ENCODE data around the gene RUFY4. TPM values are rescaled to one million over a fixed set of nuclear protein-coding genes. Genes with fewer than 3 reads are reported as not detected.

The RUFY4 gene
- total RNA-seq, 1 donor from 2014 or later = not detected

DNA sequence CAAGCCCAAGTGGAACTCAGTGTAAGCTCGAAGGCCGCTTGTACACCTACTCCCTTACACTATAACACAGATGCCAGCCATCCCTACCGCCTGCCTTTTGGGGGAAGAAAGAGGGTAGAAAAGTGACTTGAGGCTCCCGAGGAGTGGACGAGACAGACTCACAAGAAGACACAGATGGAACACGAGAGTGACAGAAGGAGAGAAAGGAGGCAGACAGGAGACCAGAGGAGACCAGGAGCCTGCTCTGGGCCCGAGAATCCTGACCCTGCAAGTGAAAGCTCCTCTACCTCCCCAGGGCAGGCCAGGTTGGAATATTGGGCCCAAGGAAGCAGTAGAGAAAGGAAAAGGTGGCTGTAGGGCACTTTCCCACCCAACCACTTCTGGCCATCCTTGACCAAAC lies 42.8 kb upstream of the RUFY4 start:
- no peak overlapping the region for H3K4me3 Mint-ChIP-seq (ENCODE audit: unreplicated experiment)
- H3K9me3 Mint-ChIP-seq (ENCODE audit: unreplicated experiment) = no peaks in the 10 kb centered on the region
- DNase-seq (ENCODE audit: extremely low spot score, unreplicated experiment) = peak; percentile 64
- no peak overlapping the region for H3K27ac Mint-ChIP-seq (ENCODE audit: unreplicated experiment)
- TF ChIP-seq, protein P1, sequence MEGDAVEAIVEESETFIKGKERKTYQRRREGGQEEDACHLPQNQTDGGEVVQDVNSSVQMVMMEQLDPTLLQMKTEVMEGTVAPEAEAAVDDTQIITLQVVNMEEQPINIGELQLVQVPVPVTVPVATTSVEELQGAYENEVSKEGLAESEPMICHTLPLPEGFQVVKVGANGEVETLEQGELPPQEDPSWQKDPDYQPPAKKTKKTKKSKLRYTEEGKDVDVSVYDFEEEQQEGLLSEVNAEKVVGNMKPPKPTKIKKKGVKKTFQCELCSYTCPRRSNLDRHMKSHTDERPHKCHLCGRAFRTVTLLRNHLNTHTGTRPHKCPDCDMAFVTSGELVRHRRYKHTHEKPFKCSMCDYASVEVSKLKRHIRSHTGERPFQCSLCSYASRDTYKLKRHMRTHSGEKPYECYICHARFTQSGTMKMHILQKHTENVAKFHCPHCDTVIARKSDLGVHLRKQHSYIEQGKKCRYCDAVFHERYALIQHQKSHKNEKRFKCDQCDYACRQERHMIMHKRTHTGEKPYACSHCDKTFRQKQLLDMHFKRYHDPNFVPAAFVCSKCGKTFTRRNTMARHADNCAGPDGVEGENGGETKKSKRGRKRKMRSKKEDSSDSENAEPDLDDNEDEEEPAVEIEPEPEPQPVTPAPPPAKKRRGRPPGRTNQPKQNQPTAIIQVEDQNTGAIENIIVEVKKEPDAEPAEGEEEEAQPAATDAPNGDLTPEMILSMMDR (IDR thresholded peaks at IDR 0.05) = no peak
- H3K4me1 Mint-ChIP-seq (ENCODE audit: unreplicated experiment) = peaks cover 7% of the 10 kb centered on the region
- no peaks in the 10 kb centered on the region for H3K36me3 Mint-ChIP-seq (ENCODE audit: unreplicated experiment)
- H3K27me3 Mint-ChIP-seq (ENCODE audit: unreplicated experiment) = no peaks in the 10 kb centered on the region

DNA sequence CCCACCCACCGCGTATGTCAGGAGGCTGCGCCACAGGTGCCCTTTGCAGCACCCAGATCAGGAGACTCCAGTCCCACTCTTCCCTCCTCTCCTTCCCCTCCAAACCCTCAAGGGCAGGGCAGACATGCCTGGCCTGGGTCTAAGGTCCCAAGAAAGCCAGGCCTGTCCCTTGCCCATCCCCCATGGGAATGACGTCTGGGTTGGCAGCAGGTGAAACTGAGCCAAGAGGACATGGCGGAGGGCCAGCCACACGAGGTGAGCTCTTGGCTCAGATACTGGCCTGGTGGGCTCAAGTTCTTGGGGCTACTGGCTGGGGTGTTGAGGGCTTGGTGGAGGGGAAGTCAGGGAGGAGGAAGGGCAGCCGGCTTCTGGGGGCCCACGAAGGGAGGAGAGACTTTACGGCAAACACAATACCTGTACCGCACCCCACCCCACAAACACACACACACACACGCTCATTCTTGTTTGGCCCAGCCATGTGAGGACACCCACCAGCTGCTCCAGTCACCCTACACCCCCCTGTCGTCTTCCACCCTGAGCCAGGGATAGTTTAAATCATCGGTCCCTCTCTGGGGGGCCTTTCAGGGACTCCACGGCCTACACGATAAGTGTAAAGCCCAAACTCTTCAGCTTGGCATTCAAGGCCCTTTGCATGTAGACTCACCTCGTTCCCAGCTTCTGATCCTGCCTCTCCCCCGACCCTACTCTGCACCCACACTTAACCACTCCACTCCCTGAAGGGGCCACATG lies 42.2 kb upstream of the RUFY4 start:
- H3K27ac Mint-ChIP-seq (ENCODE audit: unreplicated experiment) = no peak overlapping the region
- no peak overlapping the region for H3K4me3 Mint-ChIP-seq (ENCODE audit: unreplicated experiment)
- TF ChIP-seq, protein P1 (IDR thresholded peaks at IDR 0.05) = no peak
- no peaks in the 10 kb centered on the region for H3K27me3 Mint-ChIP-seq (ENCODE audit: unreplicated experiment)
- H3K9me3 Mint-ChIP-seq (ENCODE audit: unreplicated experiment) = no peaks in the 10 kb centered on the region
- H3K36me3 Mint-ChIP-seq (ENCODE audit: unreplicated experiment) = no peaks in the 10 kb centered on the region
- peak; percentile 74 for DNase-seq (ENCODE audit: extremely low spot score, unreplicated experiment)
- peaks cover 2% of the 10 kb centered on the region for H3K4me1 Mint-ChIP-seq (ENCODE audit: unreplicated experiment)

DNA sequence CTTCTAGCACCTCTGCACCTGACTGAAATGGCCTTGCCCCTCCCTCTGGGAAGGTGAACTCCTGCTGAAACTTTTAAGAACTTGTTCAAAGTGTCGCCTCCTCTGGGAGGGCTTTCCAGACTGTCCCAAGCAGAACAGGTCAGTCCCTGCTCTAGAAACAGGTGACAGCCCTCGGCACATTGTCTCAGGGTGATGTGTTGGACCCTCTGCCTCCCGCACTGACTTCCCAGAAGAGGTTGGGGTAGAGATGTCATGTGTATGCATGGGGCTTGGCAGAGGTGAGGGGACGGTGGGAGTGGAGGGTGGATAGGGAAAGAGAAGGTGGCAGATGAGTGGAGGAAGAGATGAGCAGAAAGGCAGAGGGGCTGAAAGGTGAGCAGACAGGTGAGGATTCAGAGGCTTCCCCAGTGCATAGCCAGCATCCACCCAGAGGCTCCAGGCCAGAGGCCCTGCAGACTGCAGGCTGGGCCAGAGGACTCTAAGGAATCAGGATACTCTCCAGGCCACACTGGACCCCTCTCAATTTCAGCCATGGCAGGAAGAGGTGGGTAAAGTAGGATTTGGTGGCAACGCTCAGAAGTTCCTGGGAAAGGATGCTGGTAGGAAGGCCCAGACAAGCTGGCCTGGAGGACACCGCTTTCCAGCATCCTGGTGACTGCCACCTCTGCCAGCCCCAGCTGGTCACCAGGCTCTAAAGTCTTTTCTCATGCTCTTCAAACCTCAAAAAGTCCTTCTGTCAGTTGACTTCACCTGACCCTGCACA lies 41.4 kb upstream of the RUFY4 start:
- peak; percentile 67 for DNase-seq (ENCODE audit: extremely low spot score, unreplicated experiment)
- TF ChIP-seq, protein P1 (IDR thresholded peaks at IDR 0.05) = no peak
- H3K4me3 Mint-ChIP-seq (ENCODE audit: unreplicated experiment) = no peak overlapping the region
- H3K9me3 Mint-ChIP-seq (ENCODE audit: unreplicated experiment) = no peaks in the 10 kb centered on the region
- H3K36me3 Mint-ChIP-seq (ENCODE audit: unreplicated experiment) = no peaks in the 10 kb centered on the region
- H3K27ac Mint-ChIP-seq (ENCODE audit: unreplicated experiment) = no peak overlapping the region
- H3K27me3 Mint-ChIP-seq (ENCODE audit: unreplicated experiment) = no peaks in the 10 kb centered on the region
- H3K4me1 Mint-ChIP-seq (ENCODE audit: unreplicated experiment) = no peaks in the 10 kb centered on the region

DNA sequence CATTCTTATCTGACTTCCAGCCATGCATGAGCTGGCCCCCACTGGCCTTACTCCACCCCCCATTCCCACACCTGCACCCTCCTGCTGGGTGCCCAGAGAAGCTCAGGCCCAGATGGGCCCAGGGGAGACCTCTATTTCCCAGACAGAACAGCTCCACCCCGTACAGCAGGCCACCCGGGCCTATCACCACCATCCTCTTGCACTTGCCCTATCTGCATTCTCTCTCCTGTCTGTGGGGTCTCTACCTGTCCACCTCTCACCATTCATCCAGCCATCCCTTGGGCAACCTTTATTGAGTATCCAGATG lies 40.9 kb upstream of the RUFY4 start:
- Mint-ChIP-seq H3K4me3 (ENCODE audit: unreplicated experiment) (no peak overlapping the region), H3K27me3 (ENCODE audit: unreplicated experiment) (no peaks in the 10 kb centered on the region), H3K4me1 (ENCODE audit: unreplicated experiment) (no peaks in the 10 kb centered on the region), H3K9me3 (ENCODE audit: unreplicated experiment) (no peaks in the 10 kb centered on the region), H3K27ac (ENCODE audit: unreplicated experiment) (no peak overlapping the region), H3K36me3 (ENCODE audit: unreplicated experiment) (no peaks in the 10 kb centered on the region)
- TF ChIP-seq, protein P1 (IDR thresholded peaks at IDR 0.05) = no peak
- DNase-seq (ENCODE audit: extremely low spot score, unreplicated experiment) = peak; percentile 59

DNA sequence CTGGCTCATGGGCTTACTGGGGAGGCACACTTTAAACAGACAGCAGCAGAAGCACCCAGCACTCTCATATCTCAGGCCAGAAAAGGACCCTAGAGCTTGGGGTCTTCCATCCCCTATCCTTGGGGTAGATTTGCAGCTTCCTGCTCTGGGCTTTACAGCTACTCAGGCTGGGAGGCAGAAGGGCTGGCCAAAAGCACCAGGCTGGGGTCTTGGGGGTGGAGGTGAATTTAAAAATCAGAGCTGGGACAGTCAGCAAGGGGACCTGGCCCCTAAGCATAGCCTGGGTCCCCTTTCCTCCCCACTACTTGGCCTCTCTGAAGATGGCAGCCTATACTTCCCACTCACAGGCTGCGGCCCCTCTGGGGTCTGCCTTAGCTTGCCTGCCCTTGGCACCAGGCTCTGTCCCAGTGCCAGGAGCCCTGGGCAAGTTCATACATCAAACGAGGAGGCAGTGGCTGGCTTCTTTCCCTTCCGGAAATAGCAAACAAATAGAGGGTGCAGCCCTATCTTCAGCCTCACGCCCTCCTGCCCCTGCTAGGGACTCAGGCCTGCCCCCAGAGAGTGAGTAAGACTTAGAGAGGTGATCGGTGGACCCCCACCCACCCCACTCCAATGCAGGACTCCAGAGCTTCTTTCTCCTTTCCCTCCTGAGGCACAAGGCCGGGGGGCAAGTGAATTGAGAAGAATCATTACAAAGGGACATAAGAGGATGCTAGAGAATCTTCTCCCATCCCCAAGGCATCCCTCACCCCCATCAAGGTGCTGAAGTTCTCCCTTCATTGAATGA lies 40.3 kb upstream of the RUFY4 start:
- Mint-ChIP-seq H3K36me3 (ENCODE audit: unreplicated experiment) (no peaks in the 10 kb centered on the region), H3K4me3 (ENCODE audit: unreplicated experiment) (no peak overlapping the region), H3K9me3 (ENCODE audit: unreplicated experiment) (no peaks in the 10 kb centered on the region), H3K27ac (ENCODE audit: unreplicated experiment) (no peak overlapping the region), H3K27me3 (ENCODE audit: unreplicated experiment) (no peaks in the 10 kb centered on the region), H3K4me1 (ENCODE audit: unreplicated experiment) (no peaks in the 10 kb centered on the region)
- TF ChIP-seq, protein P1 (IDR thresholded peaks at IDR 0.05) = no peak
- DNase-seq (ENCODE audit: extremely low spot score, unreplicated experiment) = peak; percentile 70
